Measurements from ENCODE around the gene YIPF5. TPM values are rescaled to one million over a fixed set of nuclear protein-coding genes. Genes with fewer than 3 reads are reported as not detected.

Gene YIPF5
- total RNA-seq, 1 experiment from 2014 or later, result 44.5 TPM

DNA sequence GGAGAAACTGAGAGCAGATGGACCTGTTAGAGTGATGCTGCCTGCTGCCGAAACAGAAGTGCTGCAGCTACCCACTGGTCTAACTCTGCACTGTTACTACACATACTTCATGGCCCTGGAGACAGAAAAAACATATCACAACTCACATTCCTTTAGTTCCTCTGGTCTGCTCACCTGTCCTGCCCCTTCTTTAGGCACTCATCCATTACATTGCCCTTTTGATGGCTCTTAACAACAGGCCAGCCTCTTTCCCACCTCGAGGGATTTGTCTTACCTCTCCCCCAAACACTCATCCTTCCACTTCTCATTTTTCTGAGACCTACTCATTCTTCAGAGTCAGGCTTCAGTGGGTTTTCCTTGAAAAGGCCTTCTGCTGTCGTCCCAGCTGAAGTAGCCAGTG lies 49.4 kb upstream of the YIPF5 start (continued):
- TF ChIP-seq TCF7L2 (IDR thresholded peaks at IDR 0.05; ENCODE audit: borderline replicate concordance, extremely low read depth, insufficient read depth, insufficient read length) (no peak), EZH2phosphoT487 (IDR thresholded peaks at IDR 0.05; ENCODE audit: borderline replicate concordance) (no peak)

DNA sequence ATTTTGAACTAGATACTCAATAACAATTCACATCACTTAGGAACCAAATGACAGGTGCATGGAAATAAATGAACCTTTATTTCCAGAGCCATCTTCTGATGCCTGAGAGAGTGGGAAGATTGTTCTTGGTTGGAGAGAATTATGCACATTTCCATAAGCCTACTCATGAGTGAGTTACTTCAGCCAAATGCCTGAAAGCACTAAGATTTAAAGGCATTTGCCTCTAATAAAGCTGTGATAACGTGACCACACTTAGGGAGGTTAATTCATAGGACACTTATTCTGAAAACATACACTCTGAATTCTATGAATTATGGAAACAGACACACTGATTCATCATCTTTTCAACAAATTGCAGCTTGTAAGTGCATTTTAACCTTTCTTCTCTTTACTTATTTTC lies 40.2 kb upstream of the YIPF5 start:
- TF ChIP-seq, protein P1, sequence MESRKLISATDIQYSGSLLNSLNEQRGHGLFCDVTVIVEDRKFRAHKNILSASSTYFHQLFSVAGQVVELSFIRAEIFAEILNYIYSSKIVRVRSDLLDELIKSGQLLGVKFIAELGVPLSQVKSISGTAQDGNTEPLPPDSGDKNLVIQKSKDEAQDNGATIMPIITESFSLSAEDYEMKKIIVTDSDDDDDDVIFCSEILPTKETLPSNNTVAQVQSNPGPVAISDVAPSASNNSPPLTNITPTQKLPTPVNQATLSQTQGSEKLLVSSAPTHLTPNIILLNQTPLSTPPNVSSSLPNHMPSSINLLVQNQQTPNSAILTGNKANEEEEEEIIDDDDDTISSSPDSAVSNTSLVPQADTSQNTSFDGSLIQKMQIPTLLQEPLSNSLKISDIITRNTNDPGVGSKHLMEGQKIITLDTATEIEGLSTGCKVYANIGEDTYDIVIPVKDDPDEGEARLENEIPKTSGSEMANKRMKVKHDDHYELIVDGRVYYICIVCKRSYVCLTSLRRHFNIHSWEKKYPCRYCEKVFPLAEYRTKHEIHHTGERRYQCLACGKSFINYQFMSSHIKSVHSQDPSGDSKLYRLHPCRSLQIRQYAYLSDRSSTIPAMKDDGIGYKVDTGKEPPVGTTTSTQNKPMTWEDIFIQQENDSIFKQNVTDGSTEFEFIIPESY (IDR thresholded peaks at IDR 0.05; ENCODE audit: extremely low read depth, insufficient replicate concordance, low read length), result no peak
- TF ChIP-seq SIN3A (IDR thresholded peaks at IDR 0.05; ENCODE audit: low read depth) (no peak), EGR1 (IDR thresholded peaks at IDR 0.05; ENCODE audit: low read depth) (no peak)
- no peak overlapping the region for H3K9ac ChIP-seq (ENCODE audit: low read length)
- ChIA-PET POLR2A (no interaction called here), RAD21 (ENCODE audit: low non-redundant PET in 1 of 2, low total read pairs in 2 of 2, uncharacterized antibody in 2 of 2, unreplicated experiment in 2 of 2) (no interaction called here), CTCF (no interaction called here)
- H3K4me2 ChIP-seq (ENCODE audit: low read length), result no peak overlapping the region
- intact Hi-C loops (cut with micrococcal nuclease), result no loop called here
- H2AFZ ChIP-seq (ENCODE audit: low read depth, low read length, poor library complexity, severe bottlenecking), result no peak overlapping the region
- H3K36me3 ChIP-seq (ENCODE audit: control insufficient read depth in 1 of 2, insufficient read depth in 2 of 2, low read length in 2 of 2), result no peaks in the 10 kb centered on the region
- no TSS peak for BruUV-seq (replicated peaks)
- H3K9me2 ChIP-seq (ENCODE audit: insufficient read depth), result no peaks in the 10 kb centered on the region
- H3K9me3 ChIP-seq (ENCODE audit: control insufficient read depth in 1 of 2, insufficient read depth in 1 of 2, low read depth in 1 of 2, low read length in 2 of 2), result no peaks in the 10 kb centered on the region
- ATAC-seq (no peak), DNase-seq (ENCODE audit: low read depth, low spot score) (no peak)
- peaks cover 69% of the 10 kb centered on the region for H3K27me3 ChIP-seq (ENCODE audit: insufficient read depth, low read length)
- no peak overlapping the region for H3K27ac ChIP-seq (ENCODE audit: low read depth, low read length)
- no peaks in the 10 kb centered on the region for H3K79me2 ChIP-seq (ENCODE audit: insufficient read depth, low read length)
- H3K4me3 ChIP-seq (replicated peaks in 1 of 2; ENCODE audit: low read depth in 1 of 2, low read length in 2 of 2), result no peak overlapping the region
- no peaks in the 10 kb centered on the region for H3K4me1 ChIP-seq (ENCODE audit: control insufficient read depth in 1 of 2, insufficient read depth in 2 of 2, low read length in 2 of 2)
- 0 out of 2 replicates have a peak, but pooled peaks cover 3% of the 10 kb centered on the region for H4K20me1 ChIP-seq (ENCODE audit: insufficient read depth)

DNA sequence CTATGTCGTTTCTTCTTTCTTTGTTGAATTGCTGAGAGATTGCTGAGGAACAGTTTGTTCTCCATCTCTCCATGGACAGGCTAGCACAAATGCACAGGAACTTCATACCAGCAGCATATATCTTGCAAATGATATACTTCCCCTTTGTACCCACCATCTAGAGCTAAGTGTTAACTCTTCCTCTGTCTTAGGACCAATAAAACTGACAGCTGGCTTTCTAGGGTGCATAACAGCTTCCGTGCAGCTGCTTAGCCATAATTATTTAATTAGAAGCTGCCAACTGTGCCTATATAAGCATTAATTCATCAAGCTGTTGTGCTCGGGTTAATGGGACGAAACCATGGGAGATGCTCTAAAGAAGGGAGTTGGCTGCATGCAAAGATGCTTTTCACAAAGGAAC lies 38.9 kb upstream of the YIPF5 start:
- Histone ChIP-seq H3K9me2 (ENCODE audit: insufficient read depth) (no peaks in the 10 kb centered on the region), H4K20me1 (ENCODE audit: insufficient read depth) (0 out of 2 replicates have a peak, but pooled peaks cover 3% of the 10 kb centered on the region), H3K9ac (ENCODE audit: low read length) (no peak overlapping the region), H3K27me3 (ENCODE audit: insufficient read depth, low read length) (peaks cover 58% of the 10 kb centered on the region), H3K79me2 (ENCODE audit: insufficient read depth, low read length) (no peaks in the 10 kb centered on the region), H3K36me3 (ENCODE audit: control insufficient read depth in 1 of 2, insufficient read depth in 2 of 2, low read length in 2 of 2) (no peaks in the 10 kb centered on the region), H3K4me3 (replicated peaks in 1 of 2; ENCODE audit: low read depth in 1 of 2, low read length in 2 of 2) (no peak overlapping the region), H3K4me2 (ENCODE audit: low read length) (no peak overlapping the region), H3K4me1 (ENCODE audit: control insufficient read depth in 1 of 2, insufficient read depth in 2 of 2, low read length in 2 of 2) (no peaks in the 10 kb centered on the region), H3K9me3 (ENCODE audit: control insufficient read depth in 1 of 2, insufficient read depth in 1 of 2, low read depth in 1 of 2, low read length in 2 of 2) (no peaks in the 10 kb centered on the region), H3K27ac (ENCODE audit: low read depth, low read length) (no peak overlapping the region), H2AFZ (ENCODE audit: low read depth, low read length, poor library complexity, severe bottlenecking) (no peak overlapping the region)
- ATAC-seq (no peak), DNase-seq (ENCODE audit: low read depth, low spot score) (no peak)
- POLR2A ChIA-PET, result no interaction called here
- BruUV-seq (replicated peaks), result no TSS peak
- TF ChIP-seq POLR2AphosphoS5 (IDR thresholded peaks at IDR 0.05; ENCODE audit: low read depth, low read length), result no peak
- no peak for TF ChIP-seq SP1 (IDR thresholded peaks at IDR 0.05; ENCODE audit: low read depth)
- intact Hi-C loops (cut with micrococcal nuclease), result loop anchor here (10.0 kb wide), 1 partner anchor 1475 kb away; no protein-coding TSS in a partner anchor
- CTCF ChIA-PET, result no interaction called here
- RAD21 ChIA-PET (ENCODE audit: low non-redundant PET in 1 of 2, low total read pairs in 2 of 2, uncharacterized antibody in 2 of 2, unreplicated experiment in 2 of 2), result no interaction called here

All from HCT116 (cell line).